A549 (cell line): ENCODE data around the gene SKAP1. TPM values are rescaled to one million over a fixed set of nuclear protein-coding genes. Genes with fewer than 3 reads are reported as not detected.

Experiments
- ATAC-seq, 2 experiments: fragments of 200-7000 bp in 1 of 2; fragments of >200 bp in 1 of 2; cut with Nextera tagmentation in 1 of 2; cut with Tn5 transposase in 1 of 2; 3 replicates each; pipeline versions ENCODE4 v1.8.0 to v1.9.1; 2018 to 2020; ENCODE audit warnings: mild to moderate bottlenecking in 1 of 2, moderate library complexity in 1 of 2
- CTCF ChIA-PET: fragments of 300-600 bp; sonication (Branson Sonifier 250); formaldehyde crosslinking; extraction: SDS; loops from one replicate; lab custom pipeline; 2021; ENCODE audit warnings: antibody characterized with exemption, inconsistent platforms; lab: Yijun Ruan, JAX
- POLR2A ChIA-PET: fragments of 350-600 bp; formaldehyde crosslinking; extraction: SDS; loops from one replicate; lab custom pipeline; 2021; ENCODE audit warnings: antibody characterized with exemption, inconsistent platforms; lab: Yijun Ruan, JAX
- DNase-seq, 2 experiments: peaks; one replicate each; pipeline versions ENCODE4 v3.0.0 to v3.0.0-alpha.2; 2011 to 2016; ENCODE audit warnings: low read depth in 1 of 2, low spot score in 1 of 2
- FAIRE-seq: peaks from 2 replicates; lab custom pipeline; 2011; peaks lifted over from hg19 to GRCh38; lab: Jason Lieb, UNC
- H3K27ac ChIP-seq, 2 experiments: fragments of >200 bp; sonication (Bioruptor Twin); formaldehyde crosslinking; 3 replicates each; pipeline ENCODE4 v1.5.1; 2016 to 2017
- H3K4me1 ChIP-seq: fragments of >200 bp; sonication (Bioruptor Twin); formaldehyde crosslinking; 3 replicates; pipeline ENCODE4 v1.6.1; 2016
- H3K4me2 ChIP-seq: fragments of >200 bp; sonication (Bioruptor Twin); formaldehyde crosslinking; 3 replicates; pipeline ENCODE4 v1.6.1; 2016
- H3K4me3 ChIP-seq: fragments of >200 bp; sonication (Bioruptor Twin); formaldehyde crosslinking; 3 replicates; pipeline ENCODE4 v1.5.1; 2016
- H3K9me3 ChIP-seq: fragments of >200 bp; sonication (Bioruptor Twin); formaldehyde crosslinking; 3 replicates; pipeline ENCODE4 v1.6.1; 2016
- ATOH8 ChIP-seq: fragments of 250-450 bp; sonication (Bioruptor Pico); IDR thresholded peaks from 2 replicates; pipeline ENCODE4 v1.5.0; 2020; ENCODE audit warnings: low read depth, mild to moderate bottlenecking, moderate library complexity
- CBX2 ChIP-seq: fragments of 200-600 bp; sonication (generic); IDR thresholded peaks from 2 replicates; pipeline ENCODE4 v1.6.1; 2016; ENCODE audit warnings: low read depth, mild to moderate bottlenecking, borderline replicate concordance
- CHD4 ChIP-seq: fragments of 200-600 bp; sonication (generic); IDR thresholded peaks from 2 replicates; pipeline ENCODE4 v1.6.1; 2016; ENCODE audit warnings: antibody characterized with exemption, mild to moderate bottlenecking, borderline replicate concordance
- FOSL2 ChIP-seq, 2 experiments: fragments of 450-650 bp in 1 of 2; fragments of >200 bp in 1 of 2; sonication (Bioruptor Twin) in 1 of 2; formaldehyde crosslinking; IDR thresholded peaks; 2 replicates each; pipeline versions ENCODE4 v1.5.0 to v1.6.1; 2016 to 2020; ENCODE audit warnings: mild to moderate bottlenecking in 1 of 2, moderate library complexity in 1 of 2
- GATA3 ChIP-seq: IDR thresholded peaks from 2 replicates; pipeline ENCODE4 v1.6.1; 2012; ENCODE audit warnings: borderline replicate concordance
- HMGXB4 ChIP-seq: fragments of 250-450 bp; sonication (Bioruptor Pico); IDR thresholded peaks from 2 replicates; pipeline ENCODE4 v1.5.0; 2021; ENCODE audit warnings: mild to moderate bottlenecking, moderate library complexity, borderline replicate concordance
- HOXB13 ChIP-seq: fragments of 250-450 bp; sonication (Bioruptor Pico); IDR thresholded peaks from 2 replicates; pipeline ENCODE4 v1.5.0; 2020; ENCODE audit warnings: low read depth, mild to moderate bottlenecking, moderate library complexity
- NFE2L2 ChIP-seq: fragments of 150-350 bp; conservative IDR thresholded peaks from 2 replicates; pipeline ENCODE4 v1.6.1; 2014; ENCODE audit warnings: low read length
- PBX3 ChIP-seq: IDR thresholded peaks from 2 replicates; pipeline ENCODE4 v1.6.1; 2012
- PHF8 ChIP-seq: fragments of 200-600 bp; sonication (generic); IDR thresholded peaks from 2 replicates; pipeline ENCODE4 v1.6.1; 2016; ENCODE audit warnings: low read depth, mild to moderate bottlenecking, antibody characterized with exemption, moderate library complexity, borderline replicate concordance
- POLR2A ChIP-seq: IDR thresholded peaks from 2 replicates; pipeline ENCODE4 v1.6.1; 2012; ENCODE audit warnings: mild to moderate bottlenecking, low read length
- RAD21 ChIP-seq, 2 experiments: fragments of >200 bp in 1 of 2; sonication (Bioruptor Twin) in 1 of 2; formaldehyde crosslinking in 1 of 2; IDR thresholded peaks in 1 of 2; conservative IDR thresholded peaks in 1 of 2; 2 replicates in 1 of 2; 3 replicates in 1 of 2; pipeline ENCODE4 v1.6.1; 2012 to 2018; ENCODE audit warnings: inconsistent platforms in 1 of 2
- REST ChIP-seq: fragments of 200-600 bp; sonication (generic); IDR thresholded peaks from 2 replicates; pipeline ENCODE4 v1.6.1; 2016; ENCODE audit warnings: antibody characterized with exemption, mild to moderate bottlenecking, moderate library complexity
- RNF2 ChIP-seq: fragments of 200-600 bp; sonication (generic); IDR thresholded peaks from 2 replicates; pipeline ENCODE4 v1.6.1; 2016; ENCODE audit warnings: low read depth, mild to moderate bottlenecking, antibody characterized with exemption, moderate library complexity, borderline replicate concordance
- SMC3 ChIP-seq: fragments of >200 bp; sonication (Bioruptor Twin); formaldehyde crosslinking; IDR thresholded peaks from 3 replicates; pipeline ENCODE4 v1.6.1; 2018; ENCODE audit warnings: inconsistent platforms
- ZC3H11A ChIP-seq: fragments of 450-650 bp; IDR thresholded peaks from 2 replicates; pipeline ENCODE4 v1.6.1; 2014; ENCODE audit warnings: antibody characterized with exemption, mild to moderate bottlenecking
- ZSCAN20 ChIP-seq: fragments of 250-450 bp; sonication (Bioruptor Pico); IDR thresholded peaks from 2 replicates; pipeline ENCODE4 v1.8.0; 2022; ENCODE audit warnings: mild to moderate bottlenecking, moderate library complexity
- WGBS: methylation state at CpG from one replicate; pipeline ENCODE4 v1.1.6; 2017; ENCODE audit errors: missing lambda C conversion rate; 5-methylcytosine and 5-hydroxymethylcytosine counted together
- polyA plus RNA-seq, 4 experiments: library from polyadenylated mRNA; depleted of rRNA in 3 of 4; stranded (reverse); fragments of >200 nt; fragmentation: RNase III in 1 of 4; extraction: RNeasy Plus Mini Kit Qiagen cat#74134 plus additional on column Dnase treatment in 1 of 4; gene quantifications; 2 replicates in 3 of 4; 3 replicates in 1 of 4; pipeline ENCODE4 v1.2.3, GENCODE V29; 2011 to 2017

SKAP1 gene
- polyA plus RNA-seq, 2 of the 4 experiments (the other 2 are of a cell fraction), result 0.14 to 0.78 TPM

- no peak overlapping the region for H3K4me3 ChIP-seq
- no peaks in the 10 kb centered on the region for H3K4me1 ChIP-seq
- WGBS, result 75% methylated on average over 14 of the region's 14 CpGs
- DNase-seq (no peak), FAIRE-seq (no peak), ATAC-seq (no peak; a peak in 1 of 6 replicates)
- TF ChIP-seq POLR2A (no peak), PBX3 (no peak), ZSCAN20 (CRISPR knock-in tag) (no peak), ZC3H11A (no peak), FOSL2 (IDR thresholded peaks at IDR 0.05) (no peak), FOSL2 (CRISPR knock-in tag; IDR thresholded peaks at IDR 0.05) (no peak), GATA3 (no peak), RAD21 (conservative IDR thresholded peaks at IDR 0.05 in 1 of 2, IDR thresholded peaks at IDR 0.05 in 1 of 2) (no peak), SMC3 (no peak), PHF8 (no peak), ATOH8 (no peak), NFE2L2 (no peak), CHD4 (no peak), RNF2 (no peak), CBX2 (no peak), HMGXB4 (CRISPR knock-in tag) (no peak), REST (no peak), HOXB13 (CRISPR knock-in tag) (no peak)
- CTCF ChIA-PET, result interaction anchor here (0.7 to 7.4 kb wide), 14 partner anchors 9 to 470 kb away, joined by 3 to 52 read pairs (median 4); partner anchors contain the start of gene HOXB5
- H3K4me2 ChIP-seq, result no peak overlapping the region
- POLR2A ChIA-PET, result no interaction called here
- no peak overlapping the region for H3K27ac ChIP-seq
- H3K9me3 ChIP-seq, result no peaks in the 10 kb centered on the region
Measured at GRCh38 chr17:48148029-48148770, 281.8 kb downstream of the SKAP1 start.
